OCI-LY1 (cell line): ENCODE results near the gene MEGF8.

Experiments
- H2AFZ ChIP-seq: fragments of 200-600 bp; sonication (generic), shearing (Covaris generic); 2 replicates; pipeline ENCODE4 v1.6.0; 2014; ENCODE audit warnings: antibody characterized with exemption, mild to moderate bottlenecking, low read length
- H3F3A ChIP-seq: fragments of 200-600 bp; sonication (generic), shearing (Covaris generic); 2 replicates; pipeline ENCODE4 v1.6.0; 2014; ENCODE audit warnings: mild to moderate bottlenecking, antibody characterized with exemption, low read length, moderate library complexity; ENCODE audit not compliant: insufficient read depth
- H3K27ac ChIP-seq: fragments of 200-600 bp; sonication (generic); 2 replicates; pipeline ENCODE4 v1.5.1; 2014; ENCODE audit warnings: low read length, mixed run types, mild to moderate bottlenecking, low read depth; ENCODE audit not compliant: poor library complexity, severe bottlenecking
- H3K27me3 ChIP-seq: fragments of 200-600 bp; sonication (generic); 2 replicates; pipeline ENCODE4 v1.6.0; 2014; ENCODE audit warnings: antibody characterized with exemption, mild to moderate bottlenecking, low read length, moderate library complexity; ENCODE audit not compliant: insufficient read depth
- H3K36me3 ChIP-seq: fragments of 200-600 bp; sonication (generic); 2 replicates; pipeline ENCODE4 v1.6.1; 2014; ENCODE audit warnings: mild to moderate bottlenecking, antibody characterized with exemption, low read length, moderate library complexity, mixed read lengths; ENCODE audit not compliant: insufficient read depth
- H3K4me1 ChIP-seq: fragments of 200-600 bp; sonication (generic); 2 replicates; pipeline ENCODE4 v1.5.1; 2014; ENCODE audit warnings: mild to moderate bottlenecking, low read length, moderate library complexity; ENCODE audit not compliant: insufficient read depth, severe bottlenecking
- H3K4me2 ChIP-seq: fragments of 200-600 bp; sonication (generic), shearing (Covaris generic); 2 replicates; pipeline ENCODE4 v1.6.1; 2014; ENCODE audit warnings: low read length
- H3K4me3 ChIP-seq: fragments of 200-600 bp; sonication (generic); 2 replicates; pipeline ENCODE4 v1.5.1; 2014; ENCODE audit warnings: low read length, low read depth, mild to moderate bottlenecking, mixed read lengths; ENCODE audit not compliant: poor library complexity, severe bottlenecking
- H3K79me2 ChIP-seq: fragments of 200-600 bp; shearing (Covaris generic); 2 replicates; pipeline ENCODE4 v1.6.1; 2016; ENCODE audit warnings: mixed run types, low read length, mixed read lengths; ENCODE audit not compliant: insufficient read depth
- H3K9ac ChIP-seq: fragments of 200-600 bp; sonication (generic), shearing (Covaris generic); 2 replicates; pipeline ENCODE4 v1.6.1; 2014; ENCODE audit warnings: mild to moderate bottlenecking, low read length, mixed read lengths
- H3K9me2 ChIP-seq: fragments of 200-600 bp; sonication (generic), shearing (Covaris generic); 2 replicates; pipeline ENCODE4 v1.6.1; 2014; ENCODE audit warnings: low read depth, mild to moderate bottlenecking, low read length, mixed read lengths
- H3K9me3 ChIP-seq: fragments of 200-600 bp; shearing (Covaris generic); 2 replicates; pipeline ENCODE4 v1.6.1; 2014; ENCODE audit warnings: low read length, mixed read lengths
- H4K20me1 ChIP-seq: fragments of 200-600 bp; sonication (generic), shearing (Covaris generic); 2 replicates; pipeline ENCODE4 v1.6.0; 2016; ENCODE audit warnings: mild to moderate bottlenecking, low read length; ENCODE audit not compliant: insufficient read depth
- EZH2 ChIP-seq: fragments of 200-600 bp; sonication (generic), shearing (Covaris generic); IDR thresholded peaks from 2 replicates; pipeline ENCODE4 v1.8.0; 2017; ENCODE audit warnings: borderline replicate concordance, mixed run types, mild to moderate bottlenecking, antibody characterized with exemption, low read length, moderate library complexity, mixed read lengths
- TF ChIP-seq, protein P1 (sequence below): fragments of 200-600 bp; sonication (generic), shearing (Covaris generic); IDR thresholded peaks from 2 replicates; pipeline ENCODE4 v1.5.1; 2017; ENCODE audit warnings: mild to moderate bottlenecking, antibody characterized with exemption, low read length, moderate library complexity, mixed read lengths

Gene MEGF8

DNA sequence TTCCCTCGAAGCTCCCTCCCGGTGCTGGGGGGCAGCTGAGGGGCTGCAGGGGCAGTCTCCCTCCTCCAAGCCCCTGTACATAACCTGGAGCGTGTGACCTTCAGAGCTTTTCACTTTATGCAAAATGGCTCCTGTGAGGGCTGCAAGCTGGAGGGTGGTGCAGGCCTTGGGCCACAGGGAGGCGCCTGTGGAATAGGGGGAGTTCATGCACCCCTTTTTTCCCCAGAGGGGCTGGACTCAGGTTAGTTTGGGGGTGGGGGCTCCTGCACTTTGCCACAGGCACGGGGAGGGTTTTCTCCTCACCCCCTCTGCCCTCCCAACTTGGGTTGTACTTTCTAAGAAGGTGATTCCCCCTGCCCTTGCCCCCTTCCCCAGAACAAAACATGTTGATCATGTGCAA, 30.1 kb upstream of the MEGF8 start:
- H2AFZ ChIP-seq: no peak overlapping the region
- H3F3A ChIP-seq: no peaks in the 10 kb centered on the region
- H3K9me3 ChIP-seq: no peaks in the 10 kb centered on the region
- H3K4me1 ChIP-seq: no peaks in the 10 kb centered on the region
- H3K9me2 ChIP-seq: no peaks in the 10 kb centered on the region
- TF ChIP-seq EZH2: no peak
- TF ChIP-seq, protein P1, sequence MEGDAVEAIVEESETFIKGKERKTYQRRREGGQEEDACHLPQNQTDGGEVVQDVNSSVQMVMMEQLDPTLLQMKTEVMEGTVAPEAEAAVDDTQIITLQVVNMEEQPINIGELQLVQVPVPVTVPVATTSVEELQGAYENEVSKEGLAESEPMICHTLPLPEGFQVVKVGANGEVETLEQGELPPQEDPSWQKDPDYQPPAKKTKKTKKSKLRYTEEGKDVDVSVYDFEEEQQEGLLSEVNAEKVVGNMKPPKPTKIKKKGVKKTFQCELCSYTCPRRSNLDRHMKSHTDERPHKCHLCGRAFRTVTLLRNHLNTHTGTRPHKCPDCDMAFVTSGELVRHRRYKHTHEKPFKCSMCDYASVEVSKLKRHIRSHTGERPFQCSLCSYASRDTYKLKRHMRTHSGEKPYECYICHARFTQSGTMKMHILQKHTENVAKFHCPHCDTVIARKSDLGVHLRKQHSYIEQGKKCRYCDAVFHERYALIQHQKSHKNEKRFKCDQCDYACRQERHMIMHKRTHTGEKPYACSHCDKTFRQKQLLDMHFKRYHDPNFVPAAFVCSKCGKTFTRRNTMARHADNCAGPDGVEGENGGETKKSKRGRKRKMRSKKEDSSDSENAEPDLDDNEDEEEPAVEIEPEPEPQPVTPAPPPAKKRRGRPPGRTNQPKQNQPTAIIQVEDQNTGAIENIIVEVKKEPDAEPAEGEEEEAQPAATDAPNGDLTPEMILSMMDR: no peak
- peak overlapping the region; percentile 21 for H3K27ac ChIP-seq
- H3K9ac ChIP-seq: no peak overlapping the region
- peaks cover 67% of the 10 kb centered on the region for H3K36me3 ChIP-seq
- H4K20me1 ChIP-seq: no peaks in the 10 kb centered on the region
- no peaks in the 10 kb centered on the region for H3K79me2 ChIP-seq
- no peaks in the 10 kb centered on the region for H3K27me3 ChIP-seq
- no peak overlapping the region for H3K4me2 ChIP-seq
- no peak overlapping the region for H3K4me3 ChIP-seq

GRCh38 chr19:42295831-42296525, 29.5 kb upstream of the MEGF8 start:
- peaks cover 60% of the 10 kb centered on the region for H3K36me3 ChIP-seq
- H3K9me3 ChIP-seq: no peaks in the 10 kb centered on the region
- H3K4me1 ChIP-seq: no peaks in the 10 kb centered on the region
- H4K20me1 ChIP-seq: no peaks in the 10 kb centered on the region
- no peaks in the 10 kb centered on the region for H3K9me2 ChIP-seq
- no peaks in the 10 kb centered on the region for H3F3A ChIP-seq
- TF ChIP-seq, protein P1: peak; percentile 97
- TF ChIP-seq EZH2: no peak
- H3K27me3 ChIP-seq: no peaks in the 10 kb centered on the region
- no peak overlapping the region for H3K9ac ChIP-seq
- H2AFZ ChIP-seq: no peak overlapping the region
- H3K27ac ChIP-seq: peak overlapping the region; percentile 21
- no peak overlapping the region for H3K4me2 ChIP-seq
- H3K79me2 ChIP-seq: no peaks in the 10 kb centered on the region
- no peak overlapping the region for H3K4me3 ChIP-seq

- no peak overlapping the region for H3K4me2 ChIP-seq
- peaks cover 8% of the 10 kb centered on the region for H3K4me1 ChIP-seq
- H3K27ac ChIP-seq: no peak overlapping the region
- H3K4me3 ChIP-seq: no peak overlapping the region
- H3K9ac ChIP-seq: no peak overlapping the region
- no peaks in the 10 kb centered on the region for H4K20me1 ChIP-seq
- no peaks in the 10 kb centered on the region for H3K79me2 ChIP-seq
- no peak overlapping the region for H2AFZ ChIP-seq
- no peaks in the 10 kb centered on the region for H3K9me2 ChIP-seq
- H3K27me3 ChIP-seq: no peaks in the 10 kb centered on the region
- H3K36me3 ChIP-seq: peaks cover 50% of the 10 kb centered on the region
- H3K9me3 ChIP-seq: no peaks in the 10 kb centered on the region
- TF ChIP-seq EZH2: no peak
- TF ChIP-seq, protein P1: no peak
- H3F3A ChIP-seq: no peaks in the 10 kb centered on the region
Measured at GRCh38 chr19:42297039-42297438, 28.4 kb upstream of the MEGF8 start.
